Stimulated activated CD4-positive, alpha-beta T cell treated with anti-CD3 and anti-CD28 coated beads, Interleukin-4, amount 100 ng/mL, for 1 hour (primary cell): Measurements from ENCODE around the gene PLCH2.
A peak's percentile ranks its signal among the peaks of the same experiment; 100 is the strongest.

Source experiments
- DNase-seq: peaks from one replicate; pipeline ENCODE4 v3.0.0-alpha.2; 2020

The PLCH2 gene

DNA sequence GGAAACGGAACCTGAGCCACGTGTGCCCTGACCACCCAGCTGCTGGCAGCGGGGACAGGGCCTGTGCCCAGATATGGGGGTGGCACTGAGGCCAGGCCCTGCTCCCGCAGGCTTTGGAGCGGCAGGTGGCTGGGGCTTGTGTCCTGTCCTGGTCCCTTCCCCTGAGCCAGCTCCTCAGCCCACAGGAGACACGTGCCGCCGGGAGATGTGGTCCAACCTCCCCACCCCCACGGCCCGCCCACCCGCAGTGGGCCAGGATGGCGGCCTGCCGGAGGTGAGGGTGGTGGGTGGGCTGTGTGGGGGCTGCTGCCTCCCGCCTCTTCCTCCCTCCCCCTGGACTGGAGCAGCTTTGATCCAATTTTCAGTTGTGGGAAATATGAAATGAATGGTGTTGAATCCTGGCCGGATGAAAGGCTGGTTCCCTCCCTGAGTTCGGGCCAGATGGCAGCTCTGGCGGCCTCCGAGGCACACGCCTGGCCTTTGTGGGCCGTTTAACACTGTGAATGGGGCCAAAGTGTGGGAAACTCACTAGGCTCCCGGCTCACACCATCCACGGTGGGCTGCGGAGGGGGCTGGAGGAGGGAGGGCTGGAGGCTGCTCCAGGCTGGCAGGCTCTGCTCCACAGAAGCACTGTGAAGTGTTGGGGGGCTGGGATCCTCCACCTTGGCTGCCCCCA, 56.5 kb downstream of the PLCH2 start:
- DNase-seq: no peak

DNA sequence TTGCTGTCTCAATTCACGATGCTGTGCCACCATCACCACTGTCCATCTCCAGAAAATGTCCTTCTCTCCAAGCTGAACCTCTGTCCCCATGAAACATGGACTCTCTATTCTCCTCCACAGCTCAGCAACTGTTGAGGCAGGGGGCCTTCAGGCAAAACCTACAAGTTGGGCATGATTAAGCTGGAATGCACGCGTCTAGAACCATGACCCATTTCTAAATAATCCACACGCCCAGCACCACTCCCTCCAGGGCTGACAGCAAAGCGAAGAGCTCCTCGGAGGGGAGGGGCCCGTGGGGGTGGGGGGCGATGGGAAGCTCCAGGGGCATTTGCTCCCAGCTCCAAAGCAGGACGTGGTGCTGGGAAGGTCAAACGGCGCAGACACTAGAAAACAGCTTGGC, 57.3 kb downstream of the PLCH2 start:
- DNase-seq: no peak

DNA sequence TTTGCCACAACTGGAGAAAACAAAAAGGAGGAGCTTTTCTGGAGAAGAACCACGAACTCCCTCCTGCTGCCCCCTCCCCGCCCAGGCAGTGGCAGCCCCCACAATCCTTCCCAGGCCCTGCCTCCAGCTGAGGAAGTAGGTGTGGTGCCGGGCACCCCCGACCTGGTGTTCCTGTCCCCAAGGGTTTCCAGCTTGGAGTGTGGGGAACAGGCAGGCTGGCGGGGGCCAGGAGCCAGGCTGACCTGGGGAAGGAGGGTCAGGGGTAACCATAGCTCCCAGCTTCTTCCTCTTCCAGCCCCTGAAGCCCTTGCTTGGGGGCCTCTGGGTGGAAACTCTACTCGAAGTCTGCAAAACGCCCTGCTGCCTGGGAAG, 58.2 kb downstream of the PLCH2 start:
- DNase-seq: no peak

DNA sequence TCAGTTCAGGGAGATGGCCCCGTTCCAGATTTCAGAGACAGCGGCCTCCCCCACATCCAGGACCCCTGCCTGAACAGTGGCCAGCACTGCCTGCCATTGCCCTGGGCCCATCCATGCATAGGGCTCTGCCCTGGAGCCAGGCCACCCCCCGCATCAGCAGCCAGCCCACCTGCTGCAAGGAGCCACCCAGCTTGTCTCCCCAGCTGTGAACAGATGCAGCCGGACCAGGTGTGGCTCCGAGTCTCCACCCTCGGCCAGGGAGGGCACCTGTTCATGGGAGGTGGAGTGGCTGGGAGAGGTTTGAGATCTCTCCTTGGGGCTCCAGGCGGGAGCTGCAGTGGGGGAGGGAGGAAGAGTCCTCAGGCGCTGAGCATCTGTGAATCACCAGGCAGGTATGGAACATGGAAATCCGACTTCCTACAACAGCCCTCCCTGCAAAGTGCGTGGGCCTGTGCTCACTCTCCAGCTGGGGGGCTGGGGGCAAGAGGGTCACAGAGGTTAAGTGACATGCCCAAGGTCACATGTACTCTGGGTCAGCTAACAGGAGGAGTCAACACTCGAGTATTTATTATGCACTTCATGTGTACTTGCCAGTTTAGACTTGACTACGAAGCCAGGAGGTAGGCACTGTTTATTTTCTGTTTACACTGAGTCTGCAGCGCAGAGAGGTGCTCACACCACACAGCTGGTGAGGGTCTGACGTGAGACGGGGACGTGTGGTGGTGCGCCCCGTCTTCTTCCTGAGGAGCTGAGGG, 58.8 kb downstream of the PLCH2 start:
- no peak for DNase-seq

DNA sequence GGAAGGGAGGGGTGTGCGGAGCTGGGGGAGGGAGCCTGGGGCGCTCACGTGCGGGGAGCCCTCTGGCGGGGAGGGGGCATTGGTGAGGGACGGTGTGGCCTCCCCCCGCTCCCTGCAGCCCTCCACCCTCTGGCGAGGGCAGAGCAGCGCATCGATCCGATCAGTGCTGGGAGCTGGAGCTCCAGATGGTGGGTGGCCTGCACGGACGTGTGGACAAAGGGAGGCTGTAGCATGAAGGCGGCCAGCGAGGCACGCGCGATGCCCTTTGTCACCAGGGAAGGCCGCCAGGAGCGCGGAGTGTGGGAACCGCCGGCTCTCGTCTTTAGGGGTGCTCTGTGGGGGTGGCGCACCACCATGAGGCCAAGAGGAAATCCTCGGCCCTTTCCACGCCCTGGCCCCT, 59.4 kb downstream of the PLCH2 start:
- DNase-seq: no peak

DNA sequence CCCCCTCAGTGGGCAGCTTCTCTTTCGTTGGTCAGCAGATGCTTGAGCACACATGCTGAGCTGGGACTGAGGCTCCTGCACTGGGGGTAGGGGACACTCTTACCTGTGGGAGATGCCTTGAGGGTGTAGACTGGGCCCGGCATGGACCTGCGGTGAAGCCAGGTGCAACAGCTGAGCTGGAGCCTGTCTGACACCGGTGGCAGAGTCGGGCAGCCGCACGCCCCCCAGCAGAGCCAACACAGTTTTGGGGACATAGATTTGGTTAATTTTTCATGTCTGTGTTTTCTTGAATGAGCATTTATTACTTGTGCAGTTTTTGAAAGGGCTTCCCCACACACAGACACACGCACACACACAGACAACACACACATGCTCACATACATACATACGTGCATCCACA, 59.9 kb downstream of the PLCH2 start:
- no peak for DNase-seq

DNA sequence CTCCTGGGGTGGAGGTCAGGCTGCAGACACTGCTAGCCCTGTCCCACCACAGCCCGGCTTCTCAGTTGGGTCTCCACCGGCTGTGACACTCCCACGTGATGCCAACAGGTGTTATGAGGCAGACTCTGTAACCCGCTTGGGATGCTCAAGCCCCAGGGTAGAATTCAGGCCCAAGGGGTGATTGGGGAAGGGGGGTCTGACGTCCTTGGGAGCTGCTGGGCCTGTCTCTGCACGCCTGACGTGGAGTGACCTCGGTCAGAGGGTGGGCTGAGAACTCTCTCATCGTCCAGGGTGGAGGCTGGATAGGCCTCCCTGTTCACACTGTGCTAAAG, 61.7 kb downstream of the PLCH2 start:
- no peak for DNase-seq

DNA sequence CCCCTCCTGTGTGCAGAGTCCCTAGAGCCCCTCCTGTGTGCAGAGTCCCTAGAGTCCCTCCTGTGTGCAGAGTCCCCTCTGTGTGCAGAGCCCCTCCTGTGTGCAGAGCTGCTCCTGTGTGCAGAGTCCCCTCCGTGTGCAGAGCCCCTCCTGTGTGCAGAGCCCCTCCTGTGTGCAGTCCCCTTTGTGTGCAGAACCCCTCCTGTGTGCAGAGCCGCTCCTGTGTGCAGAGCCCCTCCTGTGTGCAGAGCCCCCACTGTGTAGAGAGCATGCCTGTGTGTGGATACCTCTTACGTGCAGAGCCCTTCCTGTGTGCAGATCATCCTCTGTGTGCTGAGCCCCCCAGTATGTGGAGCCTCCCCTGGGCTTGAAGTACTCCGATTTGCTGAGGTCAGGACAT, 62.3 kb downstream of the PLCH2 start:
- no peak for DNase-seq

DNA sequence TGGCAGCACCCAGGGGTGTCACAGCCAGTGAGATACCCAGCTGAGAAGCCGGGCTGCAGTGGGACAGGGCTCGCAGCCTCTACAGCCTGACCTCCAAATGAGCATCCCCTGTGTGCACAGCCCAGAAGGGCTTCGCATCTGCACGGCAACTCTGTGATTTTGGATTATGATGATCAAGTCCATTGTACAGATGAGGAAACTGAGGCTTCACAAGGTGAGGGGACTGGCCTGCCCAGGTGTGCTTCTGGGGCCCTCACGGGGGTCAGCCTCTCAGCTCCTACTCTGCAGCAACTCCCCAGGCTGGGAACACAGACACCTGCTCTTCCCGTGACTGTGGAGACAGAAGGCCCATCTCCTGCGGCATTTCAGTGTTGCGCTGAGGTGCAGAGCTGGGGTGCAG, 62.8 kb downstream of the PLCH2 start:
- no peak for DNase-seq

DNA sequence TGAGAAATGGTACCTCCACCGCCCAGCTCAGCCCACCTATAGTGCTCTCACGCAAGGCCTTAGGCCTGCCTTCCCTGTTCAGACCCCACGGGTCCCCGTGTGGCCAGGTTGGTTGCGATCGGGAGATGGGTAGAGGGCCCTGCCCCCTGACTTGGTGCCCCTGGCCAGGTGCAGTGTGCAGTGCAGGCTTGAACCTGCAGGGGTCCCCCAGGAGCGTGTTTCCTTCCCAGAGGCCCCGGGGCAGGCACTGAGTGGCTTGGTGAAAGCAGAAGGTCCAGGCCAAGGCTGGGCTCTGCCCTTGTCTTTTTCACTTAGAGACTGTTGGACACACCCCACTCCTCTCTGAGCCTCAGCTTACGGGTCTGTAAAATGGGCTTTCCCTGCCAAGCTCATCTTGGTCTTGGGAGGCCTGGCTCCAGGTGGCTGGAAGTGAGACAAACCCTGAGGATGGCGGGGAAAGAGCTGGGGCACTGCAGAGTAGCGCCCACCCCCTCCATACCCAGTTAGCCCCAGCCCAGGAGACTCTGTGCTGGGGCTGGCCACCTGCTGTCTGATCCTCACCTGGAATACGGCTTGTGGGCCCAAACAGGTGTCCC, 63.3 kb downstream of the PLCH2 start:
- peak; percentile 41 for DNase-seq

DNA sequence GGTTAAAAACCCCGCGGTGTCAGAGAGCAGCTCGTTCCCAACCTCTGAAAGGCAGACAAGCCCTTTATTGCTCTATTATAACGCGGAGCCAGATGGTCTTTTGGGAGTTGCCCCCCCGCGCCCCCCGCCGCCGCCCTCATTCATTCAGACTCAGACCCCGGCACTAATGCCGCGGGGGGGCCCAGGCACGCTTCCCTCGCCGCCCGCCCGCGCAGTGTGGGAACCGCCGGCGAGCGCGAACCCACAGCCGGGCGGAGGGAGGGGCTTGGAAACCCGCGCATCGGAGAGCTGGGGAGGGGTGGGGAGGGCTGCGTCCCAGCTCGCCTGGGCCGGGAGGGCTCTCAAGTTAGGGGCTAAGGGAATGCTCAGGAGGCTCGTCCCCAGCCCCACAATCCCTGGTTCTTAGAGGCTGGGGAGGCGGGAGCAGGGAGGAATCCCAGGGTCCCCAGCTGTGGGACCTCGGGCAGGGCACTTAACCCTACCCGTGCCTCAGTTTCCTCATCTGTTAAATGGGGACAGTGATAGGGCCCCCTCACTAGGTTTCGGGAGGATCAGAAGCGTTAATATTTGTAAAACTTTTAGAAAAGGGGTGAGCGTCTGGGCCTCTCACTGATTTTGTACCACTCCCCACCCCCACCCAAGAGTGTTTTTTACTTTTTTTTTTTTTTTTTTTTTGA, 64.9 kb downstream of the PLCH2 start:
- DNase-seq: no peak

DNA sequence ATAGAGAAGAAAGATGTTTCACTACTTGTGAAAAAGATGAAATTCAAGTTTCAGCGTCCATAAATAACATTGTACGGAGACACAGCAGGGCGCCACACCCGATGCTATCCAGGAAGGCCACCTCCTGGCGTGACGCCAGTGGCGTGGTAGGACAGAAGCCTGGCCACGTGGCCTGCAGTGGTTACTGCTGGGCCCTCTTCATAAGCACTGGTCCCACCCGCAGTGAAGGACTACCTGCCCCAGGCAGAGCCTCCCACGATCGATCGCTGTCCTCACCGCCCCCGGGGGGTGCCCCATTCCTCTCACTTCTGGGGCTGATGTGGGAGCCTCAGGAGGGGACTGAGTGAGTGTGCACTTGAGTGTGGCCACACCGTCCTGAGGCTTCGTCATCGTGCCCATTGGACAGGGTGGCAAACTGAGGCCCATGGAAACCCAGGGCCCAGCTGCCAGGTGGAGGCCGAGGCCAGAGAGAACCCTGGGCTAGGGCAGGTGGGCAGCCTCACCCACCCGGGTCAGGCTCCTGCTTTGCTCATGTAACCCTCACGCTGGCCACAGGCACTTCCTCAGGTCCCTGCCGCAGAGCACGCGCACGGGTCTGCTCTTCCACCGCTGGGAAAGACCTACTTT, 65.6 kb downstream of the PLCH2 start:
- no peak for DNase-seq

DNA sequence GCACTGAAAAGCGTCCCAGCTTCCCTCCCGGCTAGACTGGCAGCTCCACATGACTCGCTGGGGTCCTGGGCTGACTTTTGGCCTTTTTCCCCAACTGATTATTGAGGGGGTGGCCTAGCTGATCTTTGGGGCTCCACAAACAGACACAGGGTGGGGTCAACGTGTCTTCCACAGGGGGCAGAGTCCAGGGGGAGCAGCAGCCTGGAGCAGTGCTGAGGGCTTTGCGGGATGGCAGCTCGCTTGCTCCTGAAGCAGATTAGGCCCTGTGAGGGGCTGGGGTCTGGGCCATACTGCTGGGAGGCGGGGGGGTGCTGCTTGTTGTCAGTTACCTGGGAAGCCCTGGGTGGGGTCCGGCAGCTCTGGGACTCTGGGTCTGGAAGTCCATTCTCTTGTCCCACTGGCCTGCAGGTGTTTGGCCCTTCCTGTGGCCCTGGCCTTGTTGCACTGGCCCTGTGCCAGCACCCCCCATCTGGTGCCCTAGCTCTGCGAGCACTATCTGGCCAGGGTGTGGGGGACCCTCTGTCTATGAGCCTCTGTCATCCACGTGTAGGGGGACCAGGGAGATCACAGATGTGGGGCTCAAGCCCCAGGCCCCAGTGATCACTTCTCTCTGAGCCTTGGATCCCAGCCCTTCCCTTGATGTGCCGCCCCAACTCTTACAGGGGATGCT, 66.3 kb downstream of the PLCH2 start:
- no peak for DNase-seq

DNA sequence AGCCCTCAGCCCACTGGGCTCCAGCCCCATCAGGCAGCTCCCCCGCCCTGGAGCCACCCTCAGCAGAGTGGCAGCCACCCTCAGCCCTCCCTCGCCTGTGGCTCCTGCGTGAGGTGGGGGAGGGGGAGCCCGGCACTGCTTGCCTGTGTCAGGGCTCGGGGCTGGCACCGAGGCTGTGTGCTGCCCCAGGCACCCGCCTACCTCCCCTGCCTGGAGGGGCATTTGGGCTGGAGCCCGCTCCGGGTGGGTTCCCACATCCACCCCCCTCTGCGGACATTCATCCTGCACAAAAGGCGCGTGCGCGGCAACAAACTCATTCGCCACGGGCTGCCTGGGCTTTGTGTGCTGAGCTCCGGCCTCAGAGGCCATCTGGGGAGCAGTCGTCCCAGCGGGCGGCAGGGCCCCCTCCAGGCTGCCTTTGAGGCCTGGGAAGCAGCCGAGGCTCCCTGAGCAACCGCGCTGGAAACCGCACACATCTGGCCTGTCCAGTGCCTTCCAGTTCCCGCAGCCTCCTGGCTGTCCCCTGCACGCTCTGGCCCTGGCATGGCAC, 67.5 kb downstream of the PLCH2 start:
- DNase-seq: peak; percentile 48

DNA sequence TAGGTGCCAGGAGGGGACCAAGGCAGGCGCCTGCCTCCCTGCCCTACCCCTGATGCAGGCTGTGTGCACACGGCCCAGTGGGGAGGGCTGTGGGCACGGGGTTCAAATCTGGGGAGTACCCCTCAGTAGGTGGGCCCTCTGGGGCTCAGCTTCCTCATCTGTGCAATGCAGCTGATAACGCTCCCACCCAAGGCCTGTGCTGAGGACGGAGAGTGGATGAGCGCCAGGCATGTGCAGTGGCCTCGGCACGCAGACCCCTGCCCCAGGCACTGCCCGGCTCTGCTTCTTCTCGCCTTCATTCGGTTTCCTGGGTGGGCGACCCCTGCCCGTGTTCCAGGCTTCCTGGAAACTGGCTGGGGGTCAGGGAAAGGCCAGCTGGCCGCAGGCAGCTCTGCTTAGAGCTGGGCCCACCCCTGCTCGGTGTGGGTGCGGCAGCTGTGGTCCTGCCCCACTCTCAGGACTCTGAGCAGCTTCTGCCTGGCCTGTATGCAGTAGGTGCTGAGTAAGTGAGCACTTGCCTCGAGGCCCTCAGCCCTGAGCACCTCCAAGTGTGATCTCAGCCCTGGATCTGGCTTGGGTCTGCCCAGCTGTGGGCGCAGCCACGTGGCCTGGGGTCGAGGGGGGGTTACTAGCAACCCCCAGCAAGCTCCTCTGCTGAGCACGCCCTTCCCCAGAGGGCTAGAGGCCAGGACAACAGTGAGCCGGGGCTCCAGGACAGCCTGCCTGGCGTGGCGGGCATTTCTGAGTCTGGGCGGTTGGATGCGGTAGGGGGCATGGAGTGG, 68.2 kb downstream of the PLCH2 start:
- no peak for DNase-seq

DNA sequence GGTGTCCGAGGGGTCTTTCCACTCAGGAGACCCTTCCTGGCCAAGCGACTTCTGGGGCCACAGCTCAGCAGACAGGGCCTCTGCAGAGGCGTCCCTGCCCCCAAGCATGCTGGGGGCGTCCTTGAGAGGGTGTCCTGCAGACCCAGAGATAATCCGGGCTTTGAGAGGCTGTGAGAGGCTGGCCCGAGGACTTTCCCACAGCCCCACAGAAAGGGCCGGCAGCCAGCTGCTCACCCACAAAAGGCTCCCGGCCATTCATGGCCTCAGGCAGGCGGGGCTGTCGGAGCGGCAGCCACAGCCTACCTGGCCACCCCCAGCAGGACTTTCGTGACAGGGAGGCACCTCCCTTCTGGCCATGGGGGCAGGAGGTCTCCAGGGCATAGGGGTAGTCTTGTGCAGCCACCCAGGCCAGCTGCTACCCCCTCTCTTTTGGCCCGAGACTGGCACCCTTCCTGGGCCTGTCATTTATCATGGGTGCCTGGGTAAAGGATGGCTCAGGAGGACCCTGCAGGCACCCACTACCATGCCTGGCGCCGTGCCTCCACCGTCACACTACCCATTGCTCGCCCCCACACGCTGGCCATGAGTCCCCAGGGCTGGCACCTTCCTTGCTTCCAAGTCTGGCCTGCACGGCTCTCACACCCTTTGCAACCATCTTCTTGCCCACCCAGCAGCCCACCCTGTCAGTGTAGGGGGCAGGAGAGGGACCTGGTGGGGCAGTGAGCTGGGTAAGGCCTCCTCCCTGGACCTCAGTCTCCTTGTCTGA, 69.0 kb downstream of the PLCH2 start:
- DNase-seq: no peak

DNA sequence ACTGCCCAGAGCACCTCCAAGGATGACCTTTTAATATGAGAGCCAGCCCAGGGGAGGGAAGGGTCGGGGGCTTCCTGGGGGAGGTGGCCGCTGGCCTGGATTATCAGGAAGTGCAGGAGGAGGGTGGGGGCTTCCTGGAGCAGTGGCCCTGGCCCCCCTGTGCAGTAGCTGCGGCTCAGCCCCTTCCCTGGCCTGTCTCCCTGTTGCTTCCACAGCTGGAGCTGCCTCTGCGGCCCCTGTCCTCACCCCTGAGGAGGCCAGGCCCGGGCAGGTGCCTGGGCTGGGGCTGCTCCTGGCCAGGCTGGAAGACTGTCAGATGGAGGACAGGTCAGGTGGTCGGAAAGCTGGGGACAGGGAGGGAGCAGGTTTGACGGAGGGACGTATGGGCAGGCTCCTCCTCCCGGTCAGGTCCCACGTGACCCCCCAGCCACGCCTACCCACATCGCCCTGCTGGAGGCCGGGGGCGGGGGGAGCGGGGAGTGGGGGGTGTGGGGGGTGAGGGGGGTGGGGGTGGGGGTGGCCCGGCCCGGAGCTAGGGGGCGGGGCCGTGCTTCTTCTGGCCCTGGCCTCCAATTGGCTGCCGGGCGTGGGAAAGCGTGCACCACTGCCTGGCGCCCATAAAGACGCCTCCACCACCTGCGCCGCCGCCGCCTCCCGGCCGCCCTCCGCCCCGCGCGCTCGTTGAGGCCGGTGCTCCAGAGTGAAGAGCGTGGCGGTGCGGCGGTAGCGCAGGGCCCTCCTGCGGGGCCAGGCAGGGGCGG, 69.8 kb downstream of the PLCH2 start:
- DNase-seq: peak; percentile 84

DNA sequence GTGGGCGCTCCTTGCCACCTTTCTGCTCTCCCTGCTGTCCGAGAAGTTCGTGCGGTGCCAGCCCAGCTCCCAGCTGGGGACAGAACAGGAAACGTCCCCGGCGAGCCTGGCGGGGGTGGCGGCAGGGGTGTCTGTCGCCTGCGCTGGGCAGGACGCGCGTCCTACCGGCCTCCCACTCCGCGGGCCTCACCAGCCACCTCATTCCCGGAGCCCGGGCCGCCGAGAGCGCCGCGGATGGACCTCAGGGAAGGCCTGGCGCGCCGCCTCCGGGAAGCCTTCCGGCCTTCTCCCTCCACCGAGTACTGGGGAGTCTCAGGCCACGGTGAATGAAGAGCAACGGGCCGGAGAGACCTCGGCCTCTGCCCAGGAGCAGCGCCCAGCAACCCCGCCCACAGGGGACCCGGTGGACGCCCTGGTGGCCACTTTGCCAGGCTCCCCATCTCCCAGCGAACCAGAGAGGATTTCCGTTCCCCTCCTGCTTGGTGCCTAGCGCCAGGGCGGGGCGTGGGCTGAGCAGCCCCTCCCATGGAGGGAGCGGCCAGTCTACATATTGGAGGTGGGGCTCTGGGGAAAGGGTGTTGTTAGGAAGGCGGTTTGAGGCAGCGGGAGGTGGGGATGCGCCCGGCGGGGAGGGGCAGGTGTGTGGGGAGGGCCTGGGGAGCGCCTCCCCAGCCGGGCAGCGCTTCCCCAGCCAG, 70.6 kb downstream of the PLCH2 start:
- peak; percentile 79 for DNase-seq
